Suprapubic skin (tissue), 4 donors: ENCODE data around the gene NPTXR.

Source experiments
- CTCF ChIP-seq, 2 donors: fragments of 200-600 bp in 1 of 2; fragments of 450-650 bp in 1 of 2; sonication (generic) in 1 of 2; IDR thresholded peaks; one replicate each; pipeline ENCODE4 v1.5.1; 2016 to 2019; ENCODE audit warnings: antibody characterized with exemption in 2 of 2, mild to moderate bottlenecking in 1 of 2, moderate library complexity in 1 of 2
- POLR2A ChIP-seq, 2 donors: fragments of 450-650 bp; IDR thresholded peaks; one replicate each; pipeline ENCODE4 v1.6.1; 2017; ENCODE audit warnings: antibody characterized with exemption in 2 of 2, mild to moderate bottlenecking in 2 of 2, moderate library complexity in 2 of 2
- POLR2AphosphoS5 ChIP-seq, 3 donors: sonication (generic); formaldehyde crosslinking; IDR thresholded peaks; one replicate each; pipeline ENCODE4 v1.6.1; 2017; ENCODE audit warnings: antibody characterized with exemption in 3 of 3

GRCh38 chr22:38866024-38866398 is 22.2 kb upstream of the NPTXR start:
- TF ChIP-seq CTCF (IDR thresholded peaks at IDR 0.05), result no peak
- TF ChIP-seq POLR2A (IDR thresholded peaks at IDR 0.05), result no peak
- no peak for TF ChIP-seq POLR2AphosphoS5 (IDR thresholded peaks at IDR 0.05)
